WTC11 (cell line): ENCODE measurements around the gene ACP1. TPM values are rescaled to one million over a fixed set of nuclear protein-coding genes. Genes with fewer than 3 reads are reported as not detected.

ENCODE experiments used
- ATAC-seq: fragments of 200-7000 bp; cut with Tn5 transposase; 2 replicates; pipeline ENCODE4 v1.10.0; 2021; ENCODE audit warnings: mild to moderate bottlenecking, moderate library complexity
- CTCF ChIA-PET: fragments of 300-600 bp; sonication (Branson Sonifier 250); formaldehyde crosslinking; loops from one replicate; lab custom pipeline; 2021; ENCODE audit warnings: antibody characterized with exemption; lab: Charles Lee
- POLR2A ChIA-PET: fragments of 350-600 bp; sonication (Branson Sonifier 250); formaldehyde crosslinking; loops from one replicate; lab custom pipeline; 2021; ENCODE audit warnings: antibody characterized with exemption; lab: Charles Lee
- DNase-seq: peaks from one replicate; pipeline ENCODE4 v3.0.0; 2021; ENCODE audit warnings: low spot score
- H3K27ac Mint-ChIP-seq: 2 replicates; pipeline ENCODE4 v1.8.0; 2021; ENCODE audit warnings: mixed read lengths
- H3K27me3 Mint-ChIP-seq: 2 replicates; pipeline ENCODE4 v1.8.0; 2021; ENCODE audit warnings: low read depth, mild to moderate bottlenecking, moderate library complexity, mixed read lengths
- H3K36me3 Mint-ChIP-seq: 2 replicates; pipeline ENCODE4 v1.8.0; 2021; ENCODE audit warnings: mixed read lengths
- H3K4me1 Mint-ChIP-seq: 2 replicates; pipeline ENCODE4 v1.8.0; 2022; ENCODE audit warnings: mixed read lengths
- H3K4me3 Mint-ChIP-seq: 2 replicates; pipeline ENCODE4 v1.8.0; 2021; ENCODE audit warnings: mild to moderate bottlenecking, moderate library complexity, mixed read lengths
- H3K9me3 Mint-ChIP-seq: 2 replicates; pipeline ENCODE4 v1.8.0; 2021; ENCODE audit warnings: mixed read lengths
- CREB1 ChIP-seq: sonication (generic); formaldehyde crosslinking; IDR thresholded peaks from 2 replicates; pipeline ENCODE4 v1.8.0; 2023; ENCODE audit warnings: mild to moderate bottlenecking, missing genetic modification reagents
- ETV6 ChIP-seq: sonication (generic); formaldehyde crosslinking; IDR thresholded peaks from 2 replicates; pipeline ENCODE4 v1.8.1; 2022; ENCODE audit warnings: mild to moderate bottlenecking, missing genetic modification reagents
- FOXJ3 ChIP-seq: sonication (generic); formaldehyde crosslinking; IDR thresholded peaks from 2 replicates; pipeline ENCODE4 v1.9.0; 2021; ENCODE audit warnings: missing genetic modification reagents, mild to moderate bottlenecking, borderline replicate concordance
- FOXK1 ChIP-seq: sonication (generic); formaldehyde crosslinking; IDR thresholded peaks from 2 replicates; pipeline ENCODE4 v1.8.0; 2022; ENCODE audit warnings: mild to moderate bottlenecking, moderate library complexity, missing genetic modification reagents
- GABPB1 ChIP-seq: sonication (generic); formaldehyde crosslinking; IDR thresholded peaks from 2 replicates; pipeline ENCODE4 v1.8.1; 2023; ENCODE audit warnings: mild to moderate bottlenecking, missing genetic modification reagents
- NFATC4 ChIP-seq: fragments of 250-450 bp; sonication (Bioruptor Pico); IDR thresholded peaks from 2 replicates; pipeline ENCODE4 v1.9.0; 2021; ENCODE audit warnings: mild to moderate bottlenecking
- OVOL2 ChIP-seq: fragments of 250-450 bp; sonication (Bioruptor Pico); IDR thresholded peaks from 2 replicates; pipeline ENCODE4 v1.9.0; 2021; ENCODE audit warnings: mild to moderate bottlenecking, borderline replicate concordance
- SP1 ChIP-seq: sonication (generic); formaldehyde crosslinking; conservative IDR thresholded peaks from 2 replicates; pipeline ENCODE4 v1.8.1; 2022; ENCODE audit warnings: missing genetic modification reagents
- ZBTB21 ChIP-seq: sonication (generic); formaldehyde crosslinking; IDR thresholded peaks from 2 replicates; pipeline ENCODE4 v1.8.1; 2023; ENCODE audit warnings: mild to moderate bottlenecking, missing genetic modification reagents, borderline replicate concordance
- ZNF219 ChIP-seq: sonication (generic); formaldehyde crosslinking; IDR thresholded peaks from 2 replicates; pipeline ENCODE4 v1.8.0; 2023; ENCODE audit warnings: missing genetic modification reagents, mild to moderate bottlenecking, borderline replicate concordance
- ZNF232 ChIP-seq: sonication (generic); formaldehyde crosslinking; IDR thresholded peaks from 2 replicates; pipeline ENCODE4 v1.8.0; 2022; ENCODE audit warnings: mild to moderate bottlenecking, missing genetic modification reagents
- total RNA-seq: library from RNA; stranded (reverse); gene quantifications from 3 replicates; pipeline ENCODE4 v1.2.3, GENCODE V29; 2021
- TF ChIP-seq, protein P1 (sequence below): sonication (generic); formaldehyde crosslinking; IDR thresholded peaks from 2 replicates; pipeline ENCODE4 v1.8.1; 2023; ENCODE audit warnings: mild to moderate bottlenecking, missing genetic modification reagents, borderline replicate concordance
- TF ChIP-seq, protein P2 (sequence below): sonication (generic); formaldehyde crosslinking; IDR thresholded peaks from 2 replicates; pipeline ENCODE4 v1.8.0; 2023; ENCODE audit warnings: missing genetic modification reagents
- TF ChIP-seq, protein P3 (sequence below): fragments of 250-450 bp; sonication (Bioruptor Pico); IDR thresholded peaks from 2 replicates; pipeline ENCODE4 v1.9.0; 2021; ENCODE audit warnings: moderate library complexity, mild to moderate bottlenecking, inconsistent platforms, borderline replicate concordance
- TF ChIP-seq, protein P4 (sequence below): fragments of 250-450 bp; sonication (Bioruptor Pico); conservative IDR thresholded peaks from 2 replicates; pipeline ENCODE4 v1.9.0; 2021; ENCODE audit warnings: mild to moderate bottlenecking
- TF ChIP-seq, protein P5 (sequence below): fragments of 250-450 bp; sonication (Bioruptor Pico); IDR thresholded peaks from 2 replicates; pipeline ENCODE4 v1.9.0; 2021; ENCODE audit warnings: mild to moderate bottlenecking, borderline replicate concordance
- TF ChIP-seq, protein P6 (sequence below): sonication (generic); formaldehyde crosslinking; IDR thresholded peaks from 2 replicates; pipeline ENCODE4 v1.8.0; 2022; ENCODE audit warnings: mild to moderate bottlenecking, missing genetic modification reagents
- TF ChIP-seq, protein P7 (sequence below): sonication (generic); formaldehyde crosslinking; IDR thresholded peaks from 2 replicates; pipeline ENCODE4 v1.8.0; 2022; ENCODE audit warnings: missing genetic modification reagents

ACP1 gene
- total RNA-seq, 1 experiment from 2014 or later = 150 TPM

DNA sequence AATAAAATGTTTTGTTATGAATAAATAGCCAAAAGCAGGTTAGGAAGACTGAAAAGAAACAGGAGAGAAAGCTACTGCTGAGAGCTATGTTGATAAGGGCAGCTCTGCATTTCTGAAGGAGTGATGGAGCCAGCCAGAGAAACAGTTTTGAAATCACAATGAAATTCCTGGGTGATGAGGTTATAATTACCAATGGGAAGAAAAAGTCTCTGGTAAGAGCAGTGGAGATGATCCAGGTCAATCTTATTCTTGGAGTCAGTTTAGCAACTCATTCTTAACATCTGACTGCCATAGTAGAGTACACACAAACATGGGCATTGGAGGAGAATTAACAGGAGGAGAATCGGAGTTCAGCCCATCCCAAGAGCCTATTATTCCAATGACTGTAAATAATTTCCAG lies 20.8 kb downstream of the ACP1 start (continued):
- TF ChIP-seq, protein P1, sequence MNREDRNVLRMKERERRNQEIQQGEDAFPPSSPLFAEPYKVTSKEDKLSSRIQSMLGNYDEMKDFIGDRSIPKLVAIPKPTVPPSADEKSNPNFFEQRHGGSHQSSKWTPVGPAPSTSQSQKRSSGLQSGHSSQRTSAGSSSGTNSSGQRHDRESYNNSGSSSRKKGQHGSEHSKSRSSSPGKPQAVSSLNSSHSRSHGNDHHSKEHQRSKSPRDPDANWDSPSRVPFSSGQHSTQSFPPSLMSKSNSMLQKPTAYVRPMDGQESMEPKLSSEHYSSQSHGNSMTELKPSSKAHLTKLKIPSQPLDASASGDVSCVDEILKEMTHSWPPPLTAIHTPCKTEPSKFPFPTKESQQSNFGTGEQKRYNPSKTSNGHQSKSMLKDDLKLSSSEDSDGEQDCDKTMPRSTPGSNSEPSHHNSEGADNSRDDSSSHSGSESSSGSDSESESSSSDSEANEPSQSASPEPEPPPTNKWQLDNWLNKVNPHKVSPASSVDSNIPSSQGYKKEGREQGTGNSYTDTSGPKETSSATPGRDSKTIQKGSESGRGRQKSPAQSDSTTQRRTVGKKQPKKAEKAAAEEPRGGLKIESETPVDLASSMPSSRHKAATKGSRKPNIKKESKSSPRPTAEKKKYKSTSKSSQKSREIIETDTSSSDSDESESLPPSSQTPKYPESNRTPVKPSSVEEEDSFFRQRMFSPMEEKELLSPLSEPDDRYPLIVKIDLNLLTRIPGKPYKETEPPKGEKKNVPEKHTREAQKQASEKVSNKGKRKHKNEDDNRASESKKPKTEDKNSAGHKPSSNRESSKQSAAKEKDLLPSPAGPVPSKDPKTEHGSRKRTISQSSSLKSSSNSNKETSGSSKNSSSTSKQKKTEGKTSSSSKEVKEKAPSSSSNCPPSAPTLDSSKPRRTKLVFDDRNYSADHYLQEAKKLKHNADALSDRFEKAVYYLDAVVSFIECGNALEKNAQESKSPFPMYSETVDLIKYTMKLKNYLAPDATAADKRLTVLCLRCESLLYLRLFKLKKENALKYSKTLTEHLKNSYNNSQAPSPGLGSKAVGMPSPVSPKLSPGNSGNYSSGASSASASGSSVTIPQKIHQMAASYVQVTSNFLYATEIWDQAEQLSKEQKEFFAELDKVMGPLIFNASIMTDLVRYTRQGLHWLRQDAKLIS (CRISPR knock-in tag) = no peak
- TF ChIP-seq CREB1 (CRISPR knock-in tag) = no peak
- no peak for TF ChIP-seq NFATC4 (CRISPR knock-in tag)
- TF ChIP-seq, protein P2, sequence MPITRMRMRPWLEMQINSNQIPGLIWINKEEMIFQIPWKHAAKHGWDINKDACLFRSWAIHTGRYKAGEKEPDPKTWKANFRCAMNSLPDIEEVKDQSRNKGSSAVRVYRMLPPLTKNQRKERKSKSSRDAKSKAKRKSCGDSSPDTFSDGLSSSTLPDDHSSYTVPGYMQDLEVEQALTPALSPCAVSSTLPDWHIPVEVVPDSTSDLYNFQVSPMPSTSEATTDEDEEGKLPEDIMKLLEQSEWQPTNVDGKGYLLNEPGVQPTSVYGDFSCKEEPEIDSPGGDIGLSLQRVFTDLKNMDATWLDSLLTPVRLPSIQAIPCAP = no peak

DNA sequence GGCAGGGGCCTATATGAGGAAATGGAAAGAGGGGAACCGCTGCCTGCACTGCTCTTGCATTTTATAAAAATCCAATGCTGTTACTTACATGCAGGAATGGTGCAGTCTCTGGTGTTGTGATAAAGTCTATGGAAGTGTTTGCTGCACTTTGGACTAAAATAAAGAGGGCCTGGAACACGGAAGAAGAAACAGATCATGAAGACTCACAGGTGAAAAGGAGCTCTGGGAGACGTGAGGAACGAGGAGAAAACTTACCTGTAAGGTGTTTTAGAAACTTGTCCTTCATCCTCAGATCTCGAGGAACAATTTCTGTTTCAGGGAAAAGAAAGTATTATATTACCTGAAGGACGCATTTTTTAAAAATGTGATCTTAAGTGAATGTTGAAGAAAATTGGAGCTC lies 21.3 kb downstream of the ACP1 start:
- ChIA-PET CTCF (interaction anchor here (1.0 to 2.7 kb wide), 6 partner anchors 12 to 377 kb away, joined by 3 to 14 read pairs (median 4); no protein-coding TSS in a partner anchor), POLR2A (interaction anchor here (1.1 kb wide), 1 partner anchor 16 kb away, joined by 3 read pairs; no protein-coding TSS in a partner anchor)
- ATAC-seq (no peak), DNase-seq (no peak)
- Mint-ChIP-seq H3K27ac (no peak overlapping the region), H3K4me1 (peaks cover 46% of the 10 kb centered on the region), H3K27me3 (peaks cover 43% of the 10 kb centered on the region), H3K36me3 (peaks cover 15% of the 10 kb centered on the region), H3K4me3 (peak overlapping the region; percentile 41), H3K9me3 (no peaks in the 10 kb centered on the region)
- TF ChIP-seq ZNF219 (CRISPR knock-in tag) (no peak), FOXK1 (no peak), SP1 (CRISPR knock-in tag) (no peak), ZBTB21 (no peak), ETV6 (no peak), FOXJ3 (CRISPR knock-in tag) (no peak), CREB1 (CRISPR knock-in tag) (no peak), OVOL2 (CRISPR knock-in tag) (no peak), GABPB1 (CRISPR knock-in tag) (no peak), NFATC4 (CRISPR knock-in tag) (no peak), ZNF232 (CRISPR knock-in tag) (no peak)
- TF ChIP-seq, protein P3, sequence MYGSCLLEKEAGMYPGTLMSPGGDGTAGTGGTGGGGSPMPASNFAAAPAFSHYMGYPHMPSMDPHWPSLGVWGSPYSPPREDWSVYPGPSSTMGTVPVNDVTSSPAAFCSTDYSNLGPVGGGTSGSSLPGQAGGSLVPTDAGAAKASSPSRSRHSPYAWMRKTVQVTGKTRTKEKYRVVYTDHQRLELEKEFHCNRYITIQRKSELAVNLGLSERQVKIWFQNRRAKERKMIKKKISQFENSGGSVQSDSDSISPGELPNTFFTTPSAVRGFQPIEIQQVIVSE (CRISPR knock-in tag) = no peak
- TF ChIP-seq, protein P4, sequence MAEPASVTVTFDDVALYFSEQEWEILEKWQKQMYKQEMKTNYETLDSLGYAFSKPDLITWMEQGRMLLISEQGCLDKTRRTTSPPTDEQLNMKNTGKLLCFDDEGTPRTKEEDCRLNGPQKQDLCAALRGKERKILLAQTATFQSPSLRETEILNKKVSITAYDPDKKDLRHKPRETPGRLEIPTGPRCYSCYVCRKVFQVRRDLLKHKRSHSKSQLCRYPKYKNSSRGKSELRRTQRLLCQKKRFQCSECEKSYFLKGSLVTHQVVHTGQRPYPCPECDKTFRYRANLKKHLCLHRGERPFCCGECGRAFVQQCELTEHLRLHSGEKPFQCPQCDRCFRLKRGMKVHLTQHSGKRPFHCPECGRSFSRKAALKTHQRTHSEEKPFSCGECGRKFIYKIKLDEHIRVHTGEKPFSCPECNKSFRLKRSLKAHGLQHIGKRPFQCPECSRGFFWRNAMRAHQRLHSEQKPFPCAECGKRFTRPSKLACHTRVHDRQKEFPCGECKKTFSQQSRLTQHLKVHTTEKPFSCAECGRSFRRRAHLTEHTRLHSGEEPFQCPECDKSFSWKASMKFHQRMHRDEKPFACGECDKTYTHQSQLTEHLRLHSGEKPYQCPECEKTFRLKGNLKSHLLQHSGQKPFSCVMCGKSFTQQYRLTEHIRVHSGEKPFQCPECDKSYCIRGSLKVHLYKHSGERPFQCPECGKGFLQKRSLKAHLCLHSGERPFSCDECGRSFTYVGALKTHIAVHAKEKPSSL (CRISPR knock-in tag) = no peak
- TF ChIP-seq, protein P5, sequence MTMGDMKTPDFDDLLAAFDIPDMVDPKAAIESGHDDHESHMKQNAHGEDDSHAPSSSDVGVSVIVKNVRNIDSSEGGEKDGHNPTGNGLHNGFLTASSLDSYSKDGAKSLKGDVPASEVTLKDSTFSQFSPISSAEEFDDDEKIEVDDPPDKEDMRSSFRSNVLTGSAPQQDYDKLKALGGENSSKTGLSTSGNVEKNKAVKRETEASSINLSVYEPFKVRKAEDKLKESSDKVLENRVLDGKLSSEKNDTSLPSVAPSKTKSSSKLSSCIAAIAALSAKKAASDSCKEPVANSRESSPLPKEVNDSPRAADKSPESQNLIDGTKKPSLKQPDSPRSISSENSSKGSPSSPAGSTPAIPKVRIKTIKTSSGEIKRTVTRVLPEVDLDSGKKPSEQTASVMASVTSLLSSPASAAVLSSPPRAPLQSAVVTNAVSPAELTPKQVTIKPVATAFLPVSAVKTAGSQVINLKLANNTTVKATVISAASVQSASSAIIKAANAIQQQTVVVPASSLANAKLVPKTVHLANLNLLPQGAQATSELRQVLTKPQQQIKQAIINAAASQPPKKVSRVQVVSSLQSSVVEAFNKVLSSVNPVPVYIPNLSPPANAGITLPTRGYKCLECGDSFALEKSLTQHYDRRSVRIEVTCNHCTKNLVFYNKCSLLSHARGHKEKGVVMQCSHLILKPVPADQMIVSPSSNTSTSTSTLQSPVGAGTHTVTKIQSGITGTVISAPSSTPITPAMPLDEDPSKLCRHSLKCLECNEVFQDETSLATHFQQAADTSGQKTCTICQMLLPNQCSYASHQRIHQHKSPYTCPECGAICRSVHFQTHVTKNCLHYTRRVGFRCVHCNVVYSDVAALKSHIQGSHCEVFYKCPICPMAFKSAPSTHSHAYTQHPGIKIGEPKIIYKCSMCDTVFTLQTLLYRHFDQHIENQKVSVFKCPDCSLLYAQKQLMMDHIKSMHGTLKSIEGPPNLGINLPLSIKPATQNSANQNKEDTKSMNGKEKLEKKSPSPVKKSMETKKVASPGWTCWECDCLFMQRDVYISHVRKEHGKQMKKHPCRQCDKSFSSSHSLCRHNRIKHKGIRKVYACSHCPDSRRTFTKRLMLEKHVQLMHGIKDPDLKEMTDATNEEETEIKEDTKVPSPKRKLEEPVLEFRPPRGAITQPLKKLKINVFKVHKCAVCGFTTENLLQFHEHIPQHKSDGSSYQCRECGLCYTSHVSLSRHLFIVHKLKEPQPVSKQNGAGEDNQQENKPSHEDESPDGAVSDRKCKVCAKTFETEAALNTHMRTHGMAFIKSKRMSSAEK = no peak
- TF ChIP-seq, protein P6, sequence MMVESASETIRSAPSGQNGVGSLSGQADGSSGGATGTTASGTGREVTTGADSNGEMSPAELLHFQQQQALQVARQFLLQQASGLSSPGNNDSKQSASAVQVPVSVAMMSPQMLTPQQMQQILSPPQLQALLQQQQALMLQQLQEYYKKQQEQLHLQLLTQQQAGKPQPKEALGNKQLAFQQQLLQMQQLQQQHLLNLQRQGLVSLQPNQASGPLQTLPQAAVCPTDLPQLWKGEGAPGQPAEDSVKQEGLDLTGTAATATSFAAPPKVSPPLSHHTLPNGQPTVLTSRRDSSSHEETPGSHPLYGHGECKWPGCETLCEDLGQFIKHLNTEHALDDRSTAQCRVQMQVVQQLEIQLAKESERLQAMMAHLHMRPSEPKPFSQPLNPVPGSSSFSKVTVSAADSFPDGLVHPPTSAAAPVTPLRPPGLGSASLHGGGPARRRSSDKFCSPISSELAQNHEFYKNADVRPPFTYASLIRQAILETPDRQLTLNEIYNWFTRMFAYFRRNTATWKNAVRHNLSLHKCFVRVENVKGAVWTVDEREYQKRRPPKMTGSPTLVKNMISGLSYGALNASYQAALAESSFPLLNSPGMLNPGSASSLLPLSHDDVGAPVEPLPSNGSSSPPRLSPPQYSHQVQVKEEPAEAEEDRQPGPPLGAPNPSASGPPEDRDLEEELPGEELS (CRISPR knock-in tag) = no peak
- TF ChIP-seq, protein P7, sequence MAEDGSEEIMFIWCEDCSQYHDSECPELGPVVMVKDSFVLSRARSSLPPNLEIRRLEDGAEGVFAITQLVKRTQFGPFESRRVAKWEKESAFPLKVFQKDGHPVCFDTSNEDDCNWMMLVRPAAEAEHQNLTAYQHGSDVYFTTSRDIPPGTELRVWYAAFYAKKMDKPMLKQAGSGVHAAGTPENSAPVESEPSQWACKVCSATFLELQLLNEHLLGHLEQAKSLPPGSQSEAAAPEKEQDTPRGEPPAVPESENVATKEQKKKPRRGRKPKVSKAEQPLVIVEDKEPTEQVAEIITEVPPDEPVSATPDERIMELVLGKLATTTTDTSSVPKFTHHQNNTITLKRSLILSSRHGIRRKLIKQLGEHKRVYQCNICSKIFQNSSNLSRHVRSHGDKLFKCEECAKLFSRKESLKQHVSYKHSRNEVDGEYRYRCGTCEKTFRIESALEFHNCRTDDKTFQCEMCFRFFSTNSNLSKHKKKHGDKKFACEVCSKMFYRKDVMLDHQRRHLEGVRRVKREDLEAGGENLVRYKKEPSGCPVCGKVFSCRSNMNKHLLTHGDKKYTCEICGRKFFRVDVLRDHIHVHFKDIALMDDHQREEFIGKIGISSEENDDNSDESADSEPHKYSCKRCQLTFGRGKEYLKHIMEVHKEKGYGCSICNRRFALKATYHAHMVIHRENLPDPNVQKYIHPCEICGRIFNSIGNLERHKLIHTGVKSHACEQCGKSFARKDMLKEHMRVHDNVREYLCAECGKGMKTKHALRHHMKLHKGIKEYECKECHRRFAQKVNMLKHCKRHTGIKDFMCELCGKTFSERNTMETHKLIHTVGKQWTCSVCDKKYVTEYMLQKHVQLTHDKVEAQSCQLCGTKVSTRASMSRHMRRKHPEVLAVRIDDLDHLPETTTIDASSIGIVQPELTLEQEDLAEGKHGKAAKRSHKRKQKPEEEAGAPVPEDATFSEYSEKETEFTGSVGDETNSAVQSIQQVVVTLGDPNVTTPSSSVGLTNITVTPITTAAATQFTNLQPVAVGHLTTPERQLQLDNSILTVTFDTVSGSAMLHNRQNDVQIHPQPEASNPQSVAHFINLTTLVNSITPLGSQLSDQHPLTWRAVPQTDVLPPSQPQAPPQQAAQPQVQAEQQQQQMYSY (CRISPR knock-in tag) = no peak
